Mucosa of descending colon (tissue), 3 donors: ENCODE measurements around the gene DNAH10. TPM values are rescaled to one million over a fixed set of nuclear protein-coding genes. Genes with fewer than 3 reads are reported as not detected.

Experiments used
- ATAC-seq: fragments of 200-7000 bp; cut with Tn5 transposase; one replicate; pipeline ENCODE4 v1.9.1; 2020; ENCODE audit warnings: mild to moderate bottlenecking, moderate library complexity
- DNase-seq, 3 donors: peaks; one replicate each; pipeline ENCODE4 v3.0.0-alpha.2; 2020
- H3K36me3 ChIP-seq: fragments of 200-600 bp; one replicate; pipeline ENCODE4 v1.8.0; 2021; ENCODE audit warnings: low read depth, mild to moderate bottlenecking
- H3K4me1 ChIP-seq: fragments of 200-600 bp; one replicate; pipeline ENCODE4 v1.8.0; 2021; ENCODE audit warnings: low read depth, mild to moderate bottlenecking
- H3K4me3 ChIP-seq: fragments of 200-600 bp; one replicate; pipeline ENCODE4 v1.8.0; 2021; ENCODE audit warnings: mild to moderate bottlenecking
- H3K9me3 ChIP-seq: fragments of 200-600 bp; one replicate; pipeline ENCODE4 v1.8.0; 2021; ENCODE audit warnings: mild to moderate bottlenecking
- CTCF ChIP-seq: fragments of 200-600 bp; IDR thresholded peaks from one replicate; pipeline ENCODE4 v1.8.0; 2022; ENCODE audit warnings: antibody characterized with exemption, mild to moderate bottlenecking
- intact Hi-C, 2 donors: fragments of 100-400 bp; cut with DNase I in 1 of 2; cut with micrococcal nuclease in 1 of 2; formaldehyde crosslinking; loops; one replicate each; pipeline versions ENCODE4 v1.11.0 to v1.11.1; 2022; cut with DNase I, micrococcal nuclease
- total RNA-seq, 3 donors: library from RNA; stranded (reverse); fragmentation: NEBNext Ultra II Directional in 2 of 3; extraction: Animal tissue kit (Norgen Biotek cat#: 25700) in 2 of 3; gene quantifications; one replicate each; pipeline versions ENCODE4 v1.2.1 to v1.2.4, GENCODE V29; 2021 to 2023
- donor health status: DM: no; HTN: no; CAD: no; lungs with moderate emphysema.
- donor health status: DM: no; HTN: no; CAD: no.
- donor health status: DM: no; HTN: yes; CAD: no.

The DNAH10 gene
- total RNA-seq, 3 donors from 2014 or later: 0.29 to 0.63 (median 0.29) TPM

GRCh38 chr12:123715195-123715594 lies 46.9 kb upstream of the DNAH10 start:
- no peak for TF ChIP-seq CTCF
- peaks cover 22% of the 10 kb centered on the region for H3K4me1 ChIP-seq
- ATAC-seq: no peak
- DNase-seq: no peak
- intact Hi-C loops: no loop called here
- no peaks in the 10 kb centered on the region for H3K36me3 ChIP-seq
- H3K4me3 ChIP-seq: no peak overlapping the region
- no peaks in the 10 kb centered on the region for H3K9me3 ChIP-seq

DNA sequence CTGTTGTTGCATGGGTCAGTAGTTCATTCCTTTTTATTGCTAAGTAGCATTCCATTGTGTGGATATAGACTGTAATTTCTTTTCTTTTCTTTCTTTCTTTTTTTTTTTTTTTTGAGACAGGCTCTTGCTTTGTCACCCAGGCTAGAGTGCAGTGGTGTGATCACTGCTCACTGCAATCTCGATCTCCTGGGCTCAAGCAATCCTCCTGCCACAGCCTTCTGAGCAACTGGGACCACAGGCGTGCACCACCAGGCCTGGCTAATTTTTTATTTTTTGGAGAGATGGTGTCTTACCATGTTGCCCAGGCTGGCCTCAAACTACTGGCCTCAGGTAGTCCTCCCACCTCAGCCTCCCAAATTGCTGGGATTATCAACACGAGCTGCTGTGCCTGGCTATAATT lies 44.8 kb upstream of the DNAH10 start:
- Histone ChIP-seq H3K9me3 (no peaks in the 10 kb centered on the region), H3K36me3 (no peaks in the 10 kb centered on the region), H3K4me3 (no peak overlapping the region), H3K4me1 (peaks cover 28% of the 10 kb centered on the region)
- ATAC-seq (no peak), DNase-seq (no peak)
- no peak for TF ChIP-seq CTCF
- intact Hi-C loops: no loop called here

DNA sequence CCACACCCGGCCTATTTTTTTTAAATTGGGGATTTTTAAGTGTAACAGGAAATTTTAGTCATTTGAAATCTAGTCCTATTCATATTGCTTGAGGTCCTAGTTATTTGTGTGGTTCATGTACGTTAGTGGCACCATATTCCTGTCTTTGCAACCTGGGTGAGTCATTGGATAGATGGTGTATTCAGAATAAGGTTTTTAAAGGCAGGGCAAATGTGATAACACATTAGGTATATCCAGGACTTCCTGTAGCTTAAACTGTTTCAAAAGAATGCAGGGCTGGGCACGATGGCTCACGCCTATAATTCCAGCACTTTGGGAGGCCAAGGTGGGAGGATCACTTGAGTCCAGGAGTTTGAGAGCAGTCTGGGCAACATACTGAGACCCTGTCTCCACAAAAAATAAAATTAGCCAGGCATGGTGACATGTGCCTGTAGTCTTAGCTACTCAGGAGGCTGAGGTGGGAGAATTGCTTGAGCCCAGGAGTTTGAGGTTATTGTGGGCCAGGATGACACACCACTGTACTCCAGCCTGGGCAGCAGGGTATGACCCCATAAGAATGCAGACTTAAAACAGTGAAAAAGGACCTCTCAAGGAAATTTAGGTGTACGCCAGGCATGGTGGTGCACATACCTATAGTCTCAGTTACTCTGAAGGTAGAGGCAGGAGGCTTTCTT lies 41.8 kb upstream of the DNAH10 start:
- intact Hi-C loops: no loop called here
- no peak for ATAC-seq
- no peak for TF ChIP-seq CTCF
- Histone ChIP-seq H3K4me1 (peaks cover 6% of the 10 kb centered on the region), H3K9me3 (no peaks in the 10 kb centered on the region), H3K4me3 (no peak overlapping the region), H3K36me3 (no peaks in the 10 kb centered on the region)
- no peak for DNase-seq

- ATAC-seq (no peak), DNase-seq (no peak)
- no peaks in the 10 kb centered on the region for H3K9me3 ChIP-seq
- H3K4me3 ChIP-seq: no peak overlapping the region
- H3K36me3 ChIP-seq: no peaks in the 10 kb centered on the region
- intact Hi-C loops: no loop called here
- H3K4me1 ChIP-seq: peaks cover 6% of the 10 kb centered on the region
- no peak for TF ChIP-seq CTCF
These were observed 40.9 kb upstream of the DNAH10 start for GRCh38 chr12:123721245-123721644.

DNA sequence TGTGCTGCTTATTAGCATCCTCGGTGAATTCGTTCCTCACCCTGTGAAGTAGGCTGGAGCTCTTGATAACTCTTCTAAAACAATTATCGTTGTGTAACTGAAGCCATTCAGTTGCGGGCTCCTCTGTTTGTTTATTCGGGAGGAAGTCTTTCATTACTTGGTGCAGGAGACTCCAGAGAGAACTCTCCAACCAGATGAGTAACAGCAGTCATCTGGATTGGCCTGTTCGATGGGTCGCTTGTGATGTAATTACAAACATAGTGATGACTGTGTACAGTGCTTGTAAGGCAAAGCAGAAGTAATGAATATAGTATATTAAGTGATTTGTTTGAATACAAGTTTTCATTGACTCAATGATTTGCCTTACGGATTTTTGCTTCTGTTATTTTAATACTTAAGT lies 39.1 kb upstream of the DNAH10 start:
- intact Hi-C loops: no loop called here
- H3K4me3 ChIP-seq: no peak overlapping the region
- H3K4me1 ChIP-seq: peaks cover 6% of the 10 kb centered on the region
- DNase-seq (no peak), ATAC-seq (no peak)
- peaks cover 3% of the 10 kb centered on the region for H3K36me3 ChIP-seq
- H3K9me3 ChIP-seq: no peaks in the 10 kb centered on the region
- TF ChIP-seq CTCF: no peak

GRCh38 chr12:123723765-123724164 lies 38.3 kb upstream of the DNAH10 start:
- peaks cover 3% of the 10 kb centered on the region for H3K36me3 ChIP-seq
- ATAC-seq (no peak), DNase-seq (no peak)
- H3K4me1 ChIP-seq: peaks cover 6% of the 10 kb centered on the region
- no peak overlapping the region for H3K4me3 ChIP-seq
- H3K9me3 ChIP-seq: no peaks in the 10 kb centered on the region
- intact Hi-C loops: no loop called here
- TF ChIP-seq CTCF: no peak
